Loucy (cell line): ENCODE measurements around the gene GPX8.
A peak's percentile ranks its signal among the peaks of the same experiment; 100 is the strongest.

Experiments
- H2AFZ ChIP-seq: fragments of 200-600 bp; sonication (generic); 2 replicates; pipeline ENCODE4 v1.6.0; 2016; ENCODE audit warnings: antibody characterized with exemption, mild to moderate bottlenecking, low read length, moderate library complexity
- H3F3A ChIP-seq: fragments of 200-600 bp; 2 replicates; pipeline ENCODE4 v1.6.0; 2016; ENCODE audit warnings: antibody characterized with exemption, low read depth, mild to moderate bottlenecking
- H3K27me3 ChIP-seq: fragments of 200-600 bp; sonication (generic); 2 replicates; pipeline ENCODE4 v1.6.1; 2014; ENCODE audit warnings: low read length, mild to moderate bottlenecking; ENCODE audit not compliant: insufficient read depth, poor library complexity, severe bottlenecking
- H3K36me3 ChIP-seq: fragments of 200-600 bp; sonication (generic); 2 replicates; pipeline ENCODE4 v1.6.1; 2016; ENCODE audit warnings: low read length; ENCODE audit not compliant: insufficient read depth
- H3K4me1 ChIP-seq: fragments of 200-600 bp; sonication (generic); 2 replicates; pipeline ENCODE4 v1.5.1; 2014; ENCODE audit warnings: low read length, mild to moderate bottlenecking; ENCODE audit not compliant: insufficient read depth, poor library complexity, severe bottlenecking
- H3K4me2 ChIP-seq: fragments of 200-600 bp; sonication (generic); 2 replicates; pipeline ENCODE4 v1.6.0; 2014; ENCODE audit warnings: antibody characterized with exemption, low read length, low read depth, mild to moderate bottlenecking; ENCODE audit not compliant: poor library complexity, severe bottlenecking
- H3K4me3 ChIP-seq: fragments of 200-600 bp; sonication (generic); 2 replicates; pipeline ENCODE4 v1.5.1; 2014; ENCODE audit warnings: low read length, mild to moderate bottlenecking, mixed read lengths; ENCODE audit not compliant: poor library complexity, severe bottlenecking
- H3K79me2 ChIP-seq: fragments of 200-600 bp; sonication (generic); 2 replicates; pipeline ENCODE4 v1.6.1; 2014; ENCODE audit warnings: low read length; ENCODE audit not compliant: insufficient read depth
- H3K9ac ChIP-seq: fragments of 200-600 bp; sonication (generic); 2 replicates; pipeline ENCODE4 v1.6.0; 2014; ENCODE audit warnings: mild to moderate bottlenecking, low read depth, low read length, moderate library complexity; ENCODE audit not compliant: poor library complexity, severe bottlenecking
- H3K9me2 ChIP-seq: fragments of 200-600 bp; sonication (generic); replicated peaks from 2 replicates; pipeline ENCODE4 v1.6.1; 2016; ENCODE audit warnings: low read depth, low read length, mixed read lengths
- H3K9me3 ChIP-seq: fragments of 200-600 bp; sonication (generic); 2 replicates; pipeline ENCODE4 v1.6.1; 2014; ENCODE audit warnings: mild to moderate bottlenecking, antibody characterized with exemption, low read length, low read depth; ENCODE audit not compliant: insufficient read depth
- H4K20me1 ChIP-seq: fragments of 200-600 bp; sonication (generic); 2 replicates; pipeline ENCODE4 v1.6.0; 2014; ENCODE audit warnings: antibody characterized with exemption, low read length, mild to moderate bottlenecking; ENCODE audit not compliant: insufficient read depth, poor library complexity, severe bottlenecking
- CTCF ChIP-seq: fragments of 200-600 bp; sonication (generic); conservative IDR thresholded peaks from 2 replicates; pipeline ENCODE4 v1.5.1; 2014; ENCODE audit warnings: mild to moderate bottlenecking, antibody characterized with exemption, low read length
- EZH2phosphoT487 ChIP-seq: fragments of 200-600 bp; IDR thresholded peaks from 2 replicates; pipeline ENCODE4 v1.6.1; 2018; ENCODE audit warnings: antibody characterized with exemption, mild to moderate bottlenecking, moderate library complexity, borderline replicate concordance

The GPX8 gene

DNA sequence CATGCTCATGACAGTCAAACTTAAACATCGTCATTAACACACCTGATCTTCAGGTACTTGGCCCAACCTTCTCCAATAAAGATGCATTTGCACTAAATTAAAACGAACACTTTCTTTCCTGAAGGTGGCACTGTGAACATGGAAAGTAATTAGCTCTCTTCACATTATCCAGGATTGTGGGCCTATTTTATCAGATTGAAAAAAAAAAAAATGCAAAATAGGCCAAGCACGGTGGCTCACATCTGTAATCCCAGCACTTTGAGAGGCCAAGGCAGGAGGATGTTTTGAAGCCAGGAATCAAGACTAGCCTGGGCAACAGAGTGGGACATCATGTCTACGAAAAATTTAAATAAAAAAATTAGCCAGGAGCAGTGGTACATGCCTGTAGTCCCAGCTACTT, 27.4 kb downstream of the GPX8 start:
- Histone ChIP-seq H3F3A (no peaks in the 10 kb centered on the region), H2AFZ (no peak overlapping the region), H3K4me2 (no peak overlapping the region), H3K79me2 (no peaks in the 10 kb centered on the region), H3K36me3 (no peaks in the 10 kb centered on the region), H3K9ac (no peak overlapping the region), H3K9me2 (no peaks in the 10 kb centered on the region), H4K20me1 (no peaks in the 10 kb centered on the region), H3K9me3 (no peaks in the 10 kb centered on the region), H3K4me1 (no peaks in the 10 kb centered on the region), H3K27me3 (no peaks in the 10 kb centered on the region), H3K4me3 (no peak overlapping the region)
- TF ChIP-seq EZH2phosphoT487 (no peak), CTCF (peak; percentile 58)

DNA sequence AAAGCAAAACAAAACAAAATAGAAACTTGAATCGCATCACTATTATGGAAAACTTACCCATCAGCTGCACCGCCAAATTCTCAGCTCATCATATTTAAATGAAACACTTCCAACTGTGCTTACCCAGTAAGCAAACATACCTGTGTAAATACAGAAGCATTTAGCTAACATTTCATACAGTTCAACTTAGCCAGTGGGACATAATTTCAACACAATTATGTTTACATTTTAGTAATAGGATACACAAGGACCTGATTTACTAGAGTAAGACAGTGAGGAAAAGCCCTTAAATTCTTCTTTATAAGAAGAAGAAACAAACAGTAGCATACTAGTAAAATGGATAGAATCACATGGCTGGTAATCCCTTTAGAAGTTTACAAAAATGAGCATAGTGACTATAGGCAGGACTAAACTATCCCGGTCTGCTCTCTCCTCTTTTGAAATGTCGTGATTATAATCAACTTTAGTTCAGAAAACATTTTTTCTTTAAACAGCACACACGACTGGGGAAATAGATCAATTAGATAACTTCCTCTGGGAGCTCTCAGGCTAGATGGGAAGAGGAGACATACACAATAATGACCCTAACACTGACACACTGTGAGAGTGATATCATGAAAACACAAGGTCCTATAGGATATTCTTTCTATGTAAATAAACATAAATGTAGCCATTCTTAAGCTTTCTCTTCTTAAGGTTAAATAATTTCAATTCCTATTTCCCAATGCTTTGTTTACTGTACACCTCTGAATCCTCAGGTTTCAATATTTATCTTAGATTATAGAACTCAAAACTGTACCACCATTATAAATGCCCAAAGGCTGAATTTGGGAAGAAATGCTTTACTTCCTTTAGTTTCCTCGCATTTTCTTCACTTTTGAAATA, 28.9 kb downstream of the GPX8 start:
- TF ChIP-seq CTCF, result no peak
- no peak for TF ChIP-seq EZH2phosphoT487
- Histone ChIP-seq H3K27me3 (no peaks in the 10 kb centered on the region), H3K36me3 (no peaks in the 10 kb centered on the region), H3F3A (no peaks in the 10 kb centered on the region), H3K79me2 (no peaks in the 10 kb centered on the region), H3K9me3 (no peaks in the 10 kb centered on the region), H3K4me1 (no peaks in the 10 kb centered on the region), H2AFZ (peak overlapping the region; percentile 25; the same call in 1 of the 2 replicates), H3K9ac (no peak overlapping the region), H3K4me3 (no peak overlapping the region), H3K9me2 (no peaks in the 10 kb centered on the region), H4K20me1 (no peaks in the 10 kb centered on the region), H3K4me2 (no peak overlapping the region)

- no peaks in the 10 kb centered on the region for H3F3A ChIP-seq
- H3K4me2 ChIP-seq, result no peak overlapping the region
- H3K4me3 ChIP-seq, result no peak overlapping the region
- no peaks in the 10 kb centered on the region for H4K20me1 ChIP-seq
- no peak overlapping the region for H3K9ac ChIP-seq
- no peak for TF ChIP-seq CTCF
- TF ChIP-seq EZH2phosphoT487, result no peak
- H3K36me3 ChIP-seq, result no peaks in the 10 kb centered on the region
- no peaks in the 10 kb centered on the region for H3K27me3 ChIP-seq
- no peaks in the 10 kb centered on the region for H3K4me1 ChIP-seq
- H3K79me2 ChIP-seq, result no peaks in the 10 kb centered on the region
- no peaks in the 10 kb centered on the region for H3K9me2 ChIP-seq
- H3K9me3 ChIP-seq, result no peaks in the 10 kb centered on the region
- no peak overlapping the region for H2AFZ ChIP-seq
Observed at GRCh38 chr5:55191165-55191564, 31.2 kb downstream of the GPX8 start.
